CD4-positive, alpha-beta T cell treated with Interleukin-15 for 4 hours (primary cell): ENCODE results near the gene CAT.
"Not testable (repeated sequence)": the region's sequence is repeated elsewhere in the genome, so short reads cannot be mapped to it uniquely, and the experiment has no call there.

Experiments
- DNase-seq: peaks from one replicate; pipeline ENCODE4 v3.0.0-alpha.2; 2020; ENCODE audit warnings: low spot score

The CAT gene

DNA sequence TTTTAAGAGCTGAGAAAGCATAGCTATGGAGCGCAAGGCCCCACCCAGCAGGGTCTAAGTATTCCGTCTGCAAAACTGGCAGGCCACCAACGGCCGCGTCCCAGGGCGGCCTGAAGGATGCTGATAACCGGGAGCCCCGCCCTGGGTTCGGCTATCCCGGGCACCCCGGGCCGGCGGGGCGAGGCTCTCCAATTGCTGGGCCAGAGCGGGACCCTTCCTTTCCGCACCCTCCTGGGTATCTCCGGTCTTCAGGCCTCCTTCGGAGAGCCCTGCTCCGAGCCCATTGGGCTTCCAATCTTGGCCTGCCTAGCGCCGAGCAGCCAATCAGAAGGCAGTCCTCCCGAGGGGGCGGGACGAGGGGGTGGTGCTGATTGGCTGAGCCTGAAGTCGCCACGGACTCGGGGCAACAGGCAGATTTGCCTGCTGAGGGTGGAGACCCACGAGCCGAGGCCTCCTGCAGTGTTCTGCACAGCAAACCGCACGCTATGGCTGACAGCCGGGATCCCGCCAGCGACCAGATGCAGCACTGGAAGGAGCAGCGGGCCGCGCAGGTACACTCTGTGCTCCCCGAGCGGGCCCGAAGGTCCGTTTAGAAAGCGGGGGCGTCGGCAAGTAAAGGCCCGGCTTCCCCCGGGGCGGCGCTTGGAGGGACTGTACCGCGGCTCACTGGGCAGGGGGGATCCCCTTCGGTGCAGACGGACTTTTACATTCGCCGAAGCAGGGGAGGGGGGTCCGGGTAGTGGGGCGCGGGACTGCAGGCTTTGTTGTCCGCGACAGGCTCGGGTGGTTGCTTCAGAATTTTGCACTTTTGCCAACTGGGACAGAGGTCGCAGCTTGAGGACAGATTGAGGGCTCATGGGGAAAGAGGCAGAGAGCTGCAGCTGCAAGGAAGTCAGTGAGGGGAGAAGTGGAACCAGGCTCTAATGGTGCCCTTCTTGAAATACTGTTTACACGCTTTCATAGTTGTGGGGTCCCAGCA lies at the start of gene CAT:
TSS of gene CAT (plus strand) at position 406 of the 979 bp plus-strand sequence. CDS start at position 486, 80 bp downstream.
- peak; percentile 98 for DNase-seq

DNA sequence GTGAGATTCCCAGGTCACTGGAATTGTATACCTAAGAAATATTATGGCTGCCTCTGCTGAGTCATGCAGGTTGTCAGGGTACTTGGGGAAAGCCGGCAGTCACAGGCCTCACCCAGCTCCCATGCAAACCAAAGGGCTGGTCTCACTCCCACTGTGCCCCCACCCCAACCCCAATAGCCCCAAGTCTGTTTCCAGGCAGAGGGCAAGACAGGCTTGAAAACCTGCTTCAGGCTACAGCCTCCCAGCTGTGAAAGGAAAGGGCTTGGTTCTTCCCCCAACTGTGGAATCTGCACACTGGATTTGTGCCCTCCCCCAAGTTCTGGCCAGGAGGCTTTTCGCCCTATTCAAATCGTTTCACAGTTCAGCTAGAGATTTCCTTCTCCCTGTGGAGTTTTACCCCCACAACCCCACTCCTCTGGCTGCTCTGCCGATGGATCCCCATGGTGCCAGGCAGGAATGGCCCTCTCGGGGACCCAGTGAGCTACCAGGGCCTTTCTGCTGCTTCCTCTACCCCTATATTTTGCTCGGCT lies 43.9 kb upstream of the CAT start:
- DNase-seq: no peak

DNA sequence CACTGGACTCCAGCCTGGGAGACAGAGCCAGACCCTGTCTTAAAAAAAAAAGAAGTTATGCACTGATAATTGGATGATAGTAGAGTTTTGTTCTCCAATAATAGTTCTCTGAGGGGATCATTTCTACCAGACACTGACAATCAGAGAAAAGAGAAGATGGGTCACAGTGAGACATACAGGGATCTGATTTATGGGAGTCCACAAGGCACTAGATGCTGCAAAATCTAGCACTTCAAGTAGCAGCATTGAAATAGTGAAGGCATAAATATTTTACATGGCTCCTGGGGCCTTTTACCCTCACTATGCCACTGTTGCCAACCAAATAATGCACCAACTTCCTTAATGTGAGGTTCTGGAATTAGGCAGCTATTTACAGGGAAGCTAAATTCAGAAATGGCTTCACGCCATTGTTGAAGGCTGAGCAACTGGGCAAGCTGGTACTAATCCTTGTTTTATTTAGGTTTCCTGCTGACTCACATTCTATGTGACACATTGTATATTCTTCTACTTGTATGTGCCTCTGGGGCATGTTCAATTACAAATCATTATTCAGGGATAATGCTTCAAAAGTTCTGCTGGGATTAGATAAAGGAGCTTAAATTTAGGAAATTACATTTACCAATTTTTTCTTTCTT lies 42.7 kb upstream of the CAT start:
- DNase-seq: no peak

DNA sequence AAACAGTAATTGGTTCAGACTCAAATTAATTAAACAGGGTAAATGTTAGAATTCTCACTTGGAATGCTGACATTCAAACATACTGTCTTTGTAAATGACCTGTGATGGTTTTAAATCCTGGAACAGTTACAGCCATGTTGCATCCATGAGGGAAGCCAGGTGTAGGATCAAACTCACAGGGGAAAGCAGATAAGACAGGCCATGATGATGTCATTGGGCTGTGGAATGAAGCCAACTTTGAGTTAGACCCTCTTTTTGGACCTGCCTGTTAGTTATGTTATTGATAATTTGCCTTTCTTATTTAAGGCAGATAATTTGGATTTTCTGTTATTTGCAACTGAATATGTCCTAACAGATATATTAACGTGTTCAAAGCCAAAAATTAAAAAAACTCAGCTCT lies 41.6 kb upstream of the CAT start:
- no peak for DNase-seq

DNA sequence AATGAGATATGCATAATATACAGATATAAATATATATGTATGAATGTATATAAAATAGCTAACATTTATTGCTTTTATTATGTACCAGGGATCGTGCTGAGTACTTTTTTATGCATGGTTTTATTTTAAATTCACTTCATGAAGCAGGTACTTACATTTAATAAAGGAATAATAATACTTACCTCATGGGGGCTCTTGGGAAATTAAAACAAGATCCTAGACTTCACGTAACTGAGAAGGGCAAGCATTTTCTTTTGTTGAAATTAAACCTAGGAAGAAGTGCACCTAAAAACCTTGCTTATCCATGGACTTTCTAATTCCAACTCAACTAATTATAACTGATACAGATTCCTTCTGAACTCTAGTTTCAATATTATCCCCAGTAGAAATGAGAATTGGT lies 40.9 kb upstream of the CAT start:
- no peak for DNase-seq

DNA sequence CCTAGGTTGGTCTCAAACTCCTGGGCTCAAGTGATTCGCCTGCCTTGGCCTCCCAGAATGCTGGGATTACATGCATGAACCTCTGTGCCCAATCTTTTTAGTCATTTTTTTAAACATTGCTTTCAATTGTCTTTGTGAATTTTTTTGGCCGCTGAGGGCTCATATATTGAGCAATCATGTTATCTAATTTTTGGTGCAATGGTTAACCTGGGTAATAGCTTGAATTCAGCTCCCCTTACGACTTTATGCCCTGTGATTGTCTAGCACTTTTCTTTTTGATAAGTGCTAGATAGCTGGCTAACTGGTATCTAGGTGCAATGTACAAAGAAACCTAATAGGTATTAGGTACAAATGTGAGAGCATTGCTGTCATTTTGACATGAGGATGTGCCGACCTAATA lies 35.3 kb upstream of the CAT start:
- no peak for DNase-seq

DNA sequence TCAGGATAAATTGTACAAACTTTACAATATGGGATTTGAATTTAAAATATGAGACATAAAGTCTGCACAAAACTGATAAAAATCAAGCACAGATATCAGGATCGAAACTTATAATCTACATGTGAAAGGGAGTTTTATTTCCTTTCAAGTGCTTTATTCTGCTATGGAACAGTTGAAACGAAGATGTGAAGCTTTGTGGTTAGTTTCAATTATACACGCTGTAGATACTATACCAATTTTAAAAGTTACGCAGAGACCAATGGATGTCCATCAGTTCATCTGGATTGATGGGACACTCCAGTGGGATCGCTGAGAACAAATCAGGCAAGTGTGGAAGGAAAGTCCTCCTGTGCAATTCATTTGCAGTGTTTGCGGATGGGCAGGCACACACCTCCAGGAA lies 34.5 kb upstream of the CAT start:
- no peak for DNase-seq

DNA sequence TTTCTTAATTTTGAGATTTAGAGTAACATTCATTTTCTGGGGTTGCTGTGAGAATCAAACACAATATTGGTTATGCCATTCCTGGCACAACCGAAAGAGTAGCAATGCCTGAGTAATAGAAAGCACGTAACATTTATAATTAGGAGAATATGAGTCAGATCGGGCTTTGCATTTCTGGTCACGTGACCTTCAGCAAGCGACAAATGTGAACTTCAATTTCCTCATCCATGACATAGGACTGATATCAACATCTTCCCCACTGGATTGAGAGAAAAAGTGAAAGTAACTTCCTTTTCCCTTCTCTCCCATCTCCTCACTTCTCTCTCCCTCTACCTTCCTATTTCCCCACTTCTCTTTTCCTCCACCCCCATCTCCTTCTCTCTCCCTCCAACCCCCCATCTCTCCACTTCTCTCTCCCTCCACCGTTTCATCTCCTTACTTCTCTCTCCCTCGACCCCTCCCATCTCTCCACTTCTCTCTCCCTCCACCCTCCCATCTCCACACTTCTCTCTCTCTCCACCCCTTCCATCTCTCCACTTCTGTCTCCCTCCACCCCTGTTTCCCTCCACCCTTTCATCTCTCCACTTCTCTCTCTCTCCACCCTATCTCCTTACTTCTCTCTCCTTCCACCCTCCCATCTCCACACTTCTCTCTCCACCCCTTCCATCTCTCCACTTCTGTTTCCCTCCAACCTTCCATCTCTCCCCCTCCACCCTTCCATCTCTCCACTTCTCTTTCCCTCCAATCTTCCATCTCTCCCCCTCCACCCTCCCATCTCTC lies 33.5 kb upstream of the CAT start:
- peak; percentile 7 for DNase-seq

GRCh38 chr11:34406413-34406812 lies 32.3 kb upstream of the CAT start:
- no peak for DNase-seq

DNA sequence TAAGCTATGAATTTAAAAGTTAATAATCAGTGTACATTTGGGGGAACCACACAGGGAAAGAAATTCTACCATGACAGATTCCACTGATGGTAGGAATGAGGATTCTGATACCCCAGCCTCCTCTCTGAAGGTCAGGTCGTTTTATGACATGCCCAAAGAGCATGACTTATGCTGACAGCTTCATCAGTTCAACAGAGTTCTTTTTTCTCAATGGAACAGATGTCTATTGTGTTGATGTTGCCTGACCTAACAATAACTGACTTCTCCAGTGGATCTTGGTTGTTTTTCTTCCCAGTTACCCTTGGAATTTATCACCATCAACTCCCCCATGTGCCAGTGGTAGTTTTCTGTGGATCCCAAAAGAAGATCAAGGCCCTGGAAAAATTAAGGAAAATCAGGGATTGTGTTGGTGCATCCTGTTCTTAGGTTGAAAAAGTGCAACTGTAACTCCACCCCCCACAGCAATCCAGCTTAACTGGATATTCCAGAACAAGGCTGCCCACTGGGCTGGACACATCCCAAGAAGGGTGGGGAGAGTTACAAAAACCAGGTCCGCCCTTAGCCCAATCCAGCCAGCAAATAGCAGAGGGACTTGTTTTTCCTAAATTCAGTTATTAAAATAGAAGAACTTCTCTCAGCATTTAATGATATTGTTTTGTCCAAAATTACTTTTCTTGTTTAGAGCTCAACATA lies 31.5 kb upstream of the CAT start:
- no peak for DNase-seq

DNA sequence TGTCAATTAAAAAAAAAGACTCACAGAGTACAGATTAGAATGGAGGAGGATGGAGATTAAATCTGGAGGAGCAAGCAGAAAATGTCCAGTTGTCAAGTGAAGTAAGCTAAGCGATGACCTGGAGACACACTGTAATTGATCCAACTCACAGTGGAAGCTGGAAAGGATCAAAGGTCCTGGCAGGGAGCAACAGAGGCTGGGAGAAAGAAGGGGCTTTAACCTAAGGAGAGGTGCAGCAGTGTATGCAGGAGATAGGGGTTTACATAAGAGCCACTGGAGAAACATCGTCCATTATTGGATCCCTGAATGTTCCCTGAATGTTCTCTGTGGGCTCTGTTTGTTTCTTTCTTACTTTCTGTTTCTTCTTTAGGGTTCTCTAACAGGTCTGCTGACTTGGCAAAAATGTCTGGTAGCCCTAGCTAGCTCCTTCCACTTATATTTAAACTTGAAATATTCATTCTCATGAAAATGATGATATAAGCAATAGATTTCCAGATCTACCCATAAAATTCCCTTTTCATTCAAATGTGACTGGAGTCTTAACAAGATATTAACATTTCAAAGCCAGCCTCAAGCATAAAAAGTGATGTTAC lies 30.1 kb upstream of the CAT start:
- DNase-seq: no peak

DNA sequence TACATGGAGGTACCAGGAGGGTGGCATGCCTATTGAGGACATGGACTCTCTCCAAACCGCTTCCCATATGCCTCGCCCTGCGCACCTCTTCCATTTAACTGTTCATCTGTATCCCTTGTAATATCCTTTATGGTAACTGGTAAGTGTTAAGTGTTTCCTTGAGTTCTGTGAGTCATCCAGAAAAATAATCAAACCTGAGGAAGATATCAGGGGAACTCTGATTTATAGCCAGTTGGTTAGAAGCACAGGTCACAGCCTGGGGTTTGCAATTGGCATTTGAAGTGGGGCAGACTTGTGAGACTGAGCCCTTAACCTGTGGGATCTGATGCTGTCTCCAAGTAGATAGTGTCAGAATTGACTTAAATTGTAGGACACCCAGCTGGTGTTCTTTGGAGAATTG lies 27.6 kb upstream of the CAT start:
- DNase-seq: no peak

- no peak for DNase-seq
These were observed 26.9 kb upstream of the CAT start for GRCh38 chr11:34411791-34412190.

DNA sequence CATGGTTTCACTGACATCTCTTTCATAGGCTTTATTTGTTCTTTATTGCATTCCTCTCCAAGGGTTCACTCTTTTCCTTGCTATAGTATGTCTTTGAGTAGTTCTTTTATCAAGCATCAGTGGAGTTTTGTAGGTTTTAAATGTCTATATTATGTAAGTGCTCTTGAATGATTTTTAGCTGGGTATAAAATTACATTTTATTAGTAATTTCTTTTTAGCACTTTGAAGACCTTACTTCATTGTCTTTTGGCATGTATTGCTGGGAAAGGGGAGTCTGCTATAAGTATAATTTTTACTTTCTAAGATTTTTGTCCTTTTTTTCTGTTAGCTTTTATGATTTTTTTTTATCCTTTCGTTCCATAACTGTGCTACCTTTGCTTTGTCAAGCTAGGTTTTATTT lies 25.5 kb upstream of the CAT start:
- no peak for DNase-seq

GRCh38 chr11:34415538-34415937 lies 23.2 kb upstream of the CAT start:
- no peak for DNase-seq

GRCh38 chr11:34416088-34416487 lies 22.6 kb upstream of the CAT start:
- DNase-seq: no peak

DNA sequence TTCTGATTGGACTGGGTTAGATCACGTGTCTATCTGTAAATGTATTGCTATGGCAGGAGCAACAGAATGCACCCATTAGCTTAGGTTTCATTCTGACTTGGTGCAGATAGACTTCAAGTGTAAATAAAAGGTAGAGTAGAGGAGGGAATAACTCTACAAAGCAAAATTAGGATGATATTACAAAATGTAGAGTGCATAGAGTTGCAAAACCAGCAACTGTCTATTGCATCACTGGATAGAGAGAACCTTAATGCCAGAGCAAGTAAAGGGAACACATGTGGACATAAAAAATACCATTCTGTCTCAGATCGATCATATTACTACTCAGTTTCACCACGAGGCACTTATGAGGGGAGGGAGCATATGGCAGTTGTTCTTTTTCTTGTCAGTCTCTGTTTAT lies 22.0 kb upstream of the CAT start:
- no peak for DNase-seq

GRCh38 chr11:34417202-34417601 lies 21.5 kb upstream of the CAT start:
- DNase-seq: no peak

- no peak for DNase-seq
These were observed 19.6 kb upstream of the CAT start for GRCh38 chr11:34419158-34419557.

GRCh38 chr11:34423300-34423699 lies 15.4 kb upstream of the CAT start:
- no peak for DNase-seq

DNA sequence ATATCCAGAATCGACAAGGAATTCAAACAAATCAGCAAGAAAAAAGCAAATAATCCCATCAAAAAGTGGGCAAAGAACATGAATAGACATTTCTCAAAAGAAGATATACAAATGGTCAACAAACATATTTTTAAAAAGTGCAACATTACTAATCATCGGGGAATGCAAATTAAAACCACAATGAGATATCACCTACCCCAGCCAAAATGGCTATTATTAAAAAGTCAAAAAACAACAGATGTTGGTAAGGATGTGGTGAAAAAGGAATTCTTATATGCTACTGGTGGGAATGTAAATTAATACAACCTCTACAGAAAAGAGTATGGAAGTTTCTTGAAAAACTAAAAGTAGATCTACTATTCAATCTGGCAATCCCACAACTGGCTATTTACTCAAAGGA lies 13.9 kb upstream of the CAT start:
- DNase-seq: not testable (repeated sequence)
